ENCODE measurements around the gene ACSM5. TPM values are rescaled to one million over a fixed set of nuclear protein-coding genes. Genes with fewer than 3 reads are reported as not detected.
"Not testable (repeated sequence)": the region's sequence is repeated elsewhere in the genome, so short reads cannot be mapped to it uniquely, and the experiment has no call there.

ACSM5 gene
- total RNA-seq, 2 experiments from 2014 or later: not detected

DNA sequence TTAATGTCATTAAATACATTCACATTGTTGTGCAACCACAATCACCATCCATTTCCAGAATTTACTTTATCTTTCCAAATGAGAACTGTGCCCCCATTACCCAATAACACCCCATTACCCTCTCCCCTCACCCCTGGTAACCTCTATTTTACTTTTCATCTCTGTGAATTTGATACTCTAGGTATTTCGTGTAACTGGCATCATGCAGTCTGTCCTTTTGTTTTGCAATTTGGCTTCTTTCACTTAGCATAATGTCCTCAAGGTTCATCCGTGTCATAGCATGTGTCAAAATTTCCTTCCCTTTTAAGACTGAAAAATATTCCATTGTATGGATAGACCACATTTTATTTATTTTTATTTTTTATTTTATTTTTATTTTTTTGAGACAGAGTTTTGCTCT, 12.4 kb downstream of the ACSM5 start:
- not testable (repeated sequence) for H3K27ac Mint-ChIP-seq, H3K4me3 Mint-ChIP-seq, H3K4me1 Mint-ChIP-seq, DNase-seq, H3K9me3 Mint-ChIP-seq, H3K36me3 Mint-ChIP-seq, H3K27me3 Mint-ChIP-seq

DNA sequence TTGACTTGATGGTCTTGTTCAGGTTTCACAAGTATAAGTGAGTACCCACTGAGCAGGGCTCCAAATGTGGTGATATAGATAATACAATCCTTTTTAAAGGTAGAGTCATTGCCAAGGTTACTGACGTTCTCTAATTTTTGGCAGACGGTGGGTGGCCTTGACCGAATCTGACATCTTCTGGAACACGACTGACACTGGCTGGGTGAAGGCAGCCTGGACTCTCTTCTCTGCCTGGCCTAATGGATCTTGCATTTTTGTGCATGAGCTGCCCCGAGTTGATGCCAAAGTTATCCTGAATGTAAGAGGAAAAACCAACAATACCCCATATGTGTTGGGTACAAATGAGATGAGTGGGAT, 14.4 kb downstream of the ACSM5 start:
- H3K36me3 Mint-ChIP-seq, H3K9me3 Mint-ChIP-seq, H3K27ac Mint-ChIP-seq, H3K4me3 Mint-ChIP-seq, H3K27me3 Mint-ChIP-seq, DNase-seq, H3K4me1 Mint-ChIP-seq: not testable (repeated sequence)

- Mint-ChIP-seq H3K36me3 (no peaks in the 10 kb centered on the region), H3K4me1 (no peaks in the 10 kb centered on the region), H3K9me3 (no peaks in the 10 kb centered on the region), H3K4me3 (no peak overlapping the region), H3K27me3 (peaks cover 4% of the 10 kb centered on the region), H3K27ac (no peak overlapping the region)
- DNase-seq: no peak
Measured at GRCh38 chr16:20424129-20424866, 15.0 kb downstream of the ACSM5 start.

GRCh38 chr16:20427401-20427797, 18.1 kb downstream of the ACSM5 start:
- not testable (repeated sequence) for DNase-seq, H3K27me3 Mint-ChIP-seq, H3K27ac Mint-ChIP-seq, H3K9me3 Mint-ChIP-seq, H3K4me3 Mint-ChIP-seq, H3K4me1 Mint-ChIP-seq, H3K36me3 Mint-ChIP-seq

- not testable (repeated sequence) for H3K4me3 Mint-ChIP-seq, H3K27me3 Mint-ChIP-seq, H3K9me3 Mint-ChIP-seq, H3K27ac Mint-ChIP-seq, H3K4me1 Mint-ChIP-seq, DNase-seq, H3K36me3 Mint-ChIP-seq
Measured at GRCh38 chr16:20429499-20429898, 20.2 kb downstream of the ACSM5 start.

DNA sequence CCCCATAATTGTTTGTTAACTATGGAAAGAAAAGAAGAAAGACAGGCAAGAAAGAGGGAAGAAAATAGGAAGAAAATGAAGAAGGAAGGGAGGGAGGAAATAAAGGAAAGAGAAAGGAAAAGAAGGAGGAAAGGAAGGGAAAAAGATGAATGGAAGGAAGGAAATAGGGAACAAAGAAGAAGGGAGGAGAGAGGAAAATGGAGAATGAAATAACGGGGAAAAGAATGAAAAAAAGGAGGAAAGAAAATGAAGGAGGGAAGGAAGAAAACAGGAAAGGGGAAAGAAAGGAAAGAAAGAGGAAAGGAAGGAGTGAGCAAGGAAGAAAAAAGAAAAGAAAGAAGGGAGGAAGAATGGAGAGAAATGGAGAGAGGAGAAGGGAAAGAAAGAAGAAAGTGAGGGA, 21.1 kb downstream of the ACSM5 start:
- H3K9me3 Mint-ChIP-seq, H3K4me1 Mint-ChIP-seq, H3K27ac Mint-ChIP-seq, DNase-seq, H3K4me3 Mint-ChIP-seq, H3K36me3 Mint-ChIP-seq, H3K27me3 Mint-ChIP-seq: not testable (repeated sequence)

DNA sequence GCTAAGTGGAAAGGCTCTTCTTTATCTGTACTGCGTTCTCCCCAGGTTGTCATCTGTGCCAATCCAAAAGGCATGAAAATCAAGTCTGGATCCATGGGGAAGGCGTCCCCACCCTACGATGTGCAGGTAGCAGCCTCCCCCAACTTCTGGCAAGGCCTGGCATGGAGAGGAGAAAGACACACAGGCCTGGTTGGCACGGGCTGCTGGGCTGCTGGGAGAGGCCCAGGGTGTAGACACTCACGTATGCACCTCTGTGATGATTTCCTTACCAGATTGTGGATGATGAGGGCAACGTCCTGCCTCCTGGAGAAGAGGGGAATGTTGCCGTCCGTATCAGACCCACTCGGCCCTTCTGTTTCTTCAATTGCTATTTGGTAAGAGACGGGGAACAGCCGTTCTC, 21.6 kb downstream of the ACSM5 start:
- no peaks in the 10 kb centered on the region for H3K36me3 Mint-ChIP-seq

DNA sequence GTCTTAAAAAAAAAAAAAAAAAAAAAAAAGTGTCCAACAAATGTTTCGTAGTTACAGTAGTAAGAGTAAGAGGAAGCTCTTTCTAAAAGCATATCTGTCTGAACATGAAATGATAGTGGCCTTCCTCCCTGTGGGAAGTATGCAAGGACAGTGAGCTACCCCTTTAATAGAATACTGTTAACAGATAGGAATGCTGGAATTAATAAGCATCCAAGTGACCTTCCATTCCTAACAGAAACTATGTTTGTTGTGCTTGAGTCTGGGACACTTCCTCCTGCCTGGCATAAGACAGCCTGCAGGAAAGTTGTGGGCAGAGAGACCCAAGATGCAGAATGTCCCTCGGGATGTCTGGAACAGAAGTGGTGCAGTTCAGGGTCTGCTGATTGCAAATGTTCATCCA, 29.6 kb downstream of the ACSM5 start:
- not testable (repeated sequence) for H3K9me3 Mint-ChIP-seq, H3K4me3 Mint-ChIP-seq, DNase-seq, H3K27me3 Mint-ChIP-seq, H3K4me1 Mint-ChIP-seq, H3K27ac Mint-ChIP-seq, H3K36me3 Mint-ChIP-seq

More for the DNA sequence above, 21.6 kb downstream of the ACSM5 start:
- Mint-ChIP-seq H3K4me3 (no peak overlapping the region), H3K9me3 (no peaks in the 10 kb centered on the region), H3K27ac (no peak overlapping the region), H3K27me3 (peaks cover 7% of the 10 kb centered on the region), H3K4me1 (no peaks in the 10 kb centered on the region)
- no peak for DNase-seq

DNA sequence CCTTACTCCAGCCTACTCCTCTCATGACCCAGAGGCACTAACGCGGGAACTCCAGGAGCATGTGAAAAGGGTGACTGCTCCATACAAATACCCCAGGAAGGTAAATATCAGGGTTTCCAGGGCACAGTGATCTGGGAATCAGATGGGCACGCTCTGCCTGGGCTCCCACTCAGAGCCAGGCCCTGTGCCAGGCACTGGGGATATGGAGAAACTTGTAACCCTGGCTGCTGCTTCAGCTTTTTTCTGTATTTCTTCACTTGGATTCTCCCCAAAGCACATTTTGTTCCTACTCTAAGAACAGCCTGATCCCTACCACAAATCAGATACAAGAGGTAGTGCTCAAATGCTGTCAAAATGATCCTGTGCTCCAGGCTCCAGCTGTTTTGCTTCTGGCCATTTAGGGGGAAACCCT, 30.5 kb downstream of the ACSM5 start:
- not testable (repeated sequence) for H3K27me3 Mint-ChIP-seq, H3K4me3 Mint-ChIP-seq, H3K27ac Mint-ChIP-seq, H3K9me3 Mint-ChIP-seq, H3K4me1 Mint-ChIP-seq, DNase-seq, H3K36me3 Mint-ChIP-seq

GRCh38 chr16:20440731-20441130, 31.4 kb downstream of the ACSM5 start:
- H3K9me3 Mint-ChIP-seq, H3K4me3 Mint-ChIP-seq, H3K27ac Mint-ChIP-seq, H3K36me3 Mint-ChIP-seq, H3K27me3 Mint-ChIP-seq, H3K4me1 Mint-ChIP-seq, DNase-seq: not testable (repeated sequence)

DNA sequence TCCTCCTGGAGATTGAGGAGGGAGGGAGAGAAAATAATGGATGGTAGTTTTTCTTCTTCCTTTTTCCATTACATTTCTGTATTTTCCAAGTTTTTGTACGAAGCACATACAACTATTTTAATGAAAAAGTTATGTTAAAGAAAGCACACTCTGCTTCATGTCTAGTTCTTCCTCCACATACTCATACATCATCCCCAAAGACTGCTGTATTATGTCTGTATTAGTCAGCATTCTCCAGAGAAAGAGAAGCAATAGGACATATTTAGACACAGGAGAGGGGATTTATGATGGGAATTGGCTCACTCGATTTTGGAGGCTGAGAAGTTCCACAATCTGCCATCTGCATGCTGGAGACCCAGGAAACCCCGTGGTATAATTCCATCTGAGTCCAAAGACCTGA, 31.9 kb downstream of the ACSM5 start:
- peaks cover 4% of the 10 kb centered on the region for H3K27me3 Mint-ChIP-seq
- H3K36me3 Mint-ChIP-seq: no peaks in the 10 kb centered on the region
- H3K4me3 Mint-ChIP-seq: no peak overlapping the region
- no peaks in the 10 kb centered on the region for H3K4me1 Mint-ChIP-seq
- no peaks in the 10 kb centered on the region for H3K9me3 Mint-ChIP-seq
- no peak for DNase-seq
- no peak overlapping the region for H3K27ac Mint-ChIP-seq

DNA sequence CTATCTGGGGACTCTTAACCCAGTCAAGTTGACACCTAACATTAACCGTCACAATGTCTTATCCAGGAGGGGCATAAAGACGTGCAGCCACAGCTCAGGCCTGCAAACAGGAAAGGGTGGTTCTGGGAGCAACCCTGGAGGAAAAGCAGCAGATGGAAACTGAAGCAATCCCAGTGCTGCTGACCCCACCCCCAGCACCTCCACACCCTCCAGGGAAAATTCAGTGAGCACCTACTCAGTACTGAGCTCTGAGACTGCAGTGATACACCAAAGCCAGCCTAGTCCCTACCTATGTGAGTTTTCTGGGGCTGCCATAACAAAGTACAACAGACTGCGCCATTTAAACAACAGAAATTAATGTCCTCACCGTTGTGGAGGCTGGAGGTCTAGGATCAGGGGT, 32.5 kb downstream of the ACSM5 start:
- H3K36me3 Mint-ChIP-seq, H3K4me1 Mint-ChIP-seq, H3K4me3 Mint-ChIP-seq, H3K9me3 Mint-ChIP-seq, H3K27ac Mint-ChIP-seq, H3K27me3 Mint-ChIP-seq, DNase-seq: not testable (repeated sequence)

DNA sequence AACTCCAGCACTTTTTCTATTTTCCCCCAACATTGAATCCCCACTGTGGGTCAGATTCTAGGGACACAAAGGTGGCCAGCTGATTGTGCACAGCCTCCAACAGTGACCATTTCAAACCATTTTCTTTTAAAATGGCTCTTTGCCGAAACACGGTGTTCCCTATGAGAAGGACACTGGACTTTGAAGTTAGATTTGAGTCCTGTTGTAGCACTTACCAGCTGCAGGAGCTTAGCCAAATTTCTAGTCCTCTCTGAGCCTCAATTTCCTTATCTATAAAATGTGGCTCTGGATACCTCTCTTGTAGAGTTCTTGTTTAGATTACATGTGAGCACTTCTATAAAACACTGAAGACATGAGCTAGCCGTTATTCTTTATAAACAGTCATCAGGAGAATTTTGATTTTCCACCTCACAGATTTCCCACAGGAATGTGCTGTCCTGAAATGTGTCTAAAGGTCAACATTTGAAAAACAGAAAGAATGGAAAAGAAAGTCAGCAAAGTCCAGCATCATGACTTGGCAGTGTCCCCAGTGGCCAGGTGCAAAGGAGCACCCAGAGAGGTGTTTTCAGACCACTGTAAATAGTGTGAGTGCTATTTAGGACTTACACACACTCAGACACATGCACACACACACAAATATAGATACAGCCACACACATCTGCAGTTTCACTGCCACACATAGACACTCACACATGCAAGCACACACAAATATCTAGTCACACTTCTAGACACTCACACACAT, 37.5 kb downstream of the ACSM5 start:
- H3K4me3 Mint-ChIP-seq, H3K36me3 Mint-ChIP-seq, H3K4me1 Mint-ChIP-seq, H3K27me3 Mint-ChIP-seq, DNase-seq, H3K27ac Mint-ChIP-seq, H3K9me3 Mint-ChIP-seq: not testable (repeated sequence)

GRCh38 chr16:20451364-20451763, 42.0 kb downstream of the ACSM5 start, which contains the start of gene ACSM2A:
Gene ACSM2A, plus strand, starts transcription at chr16:20451521. Its CDS starts 8,594 bp downstream, at chr16:20460115.
- H3K27me3 Mint-ChIP-seq, H3K9me3 Mint-ChIP-seq, H3K27ac Mint-ChIP-seq, H3K4me1 Mint-ChIP-seq, H3K36me3 Mint-ChIP-seq, DNase-seq, H3K4me3 Mint-ChIP-seq: not testable (repeated sequence)

DNA sequence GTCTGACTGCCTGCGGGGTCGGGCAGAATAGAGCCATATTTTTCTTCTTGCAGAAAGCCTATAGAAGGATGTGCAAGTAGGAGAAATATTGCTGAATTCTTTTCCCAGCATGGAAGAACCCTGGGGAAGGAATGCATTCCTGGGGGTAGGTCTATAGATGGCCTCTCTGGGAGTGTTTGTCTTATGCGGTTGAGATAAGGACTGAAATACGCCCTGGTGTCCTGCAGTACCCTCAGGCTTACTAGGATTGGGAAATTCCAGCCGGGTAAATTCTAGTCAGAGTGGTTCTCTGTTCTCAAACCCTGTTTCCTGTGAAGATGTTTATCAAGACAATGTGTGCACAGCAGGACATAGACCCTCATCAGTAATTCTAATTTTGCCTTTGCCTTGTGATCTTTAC, 44.3 kb downstream of the ACSM5 start:
- H3K4me3 Mint-ChIP-seq: not testable (repeated sequence)

DNA sequence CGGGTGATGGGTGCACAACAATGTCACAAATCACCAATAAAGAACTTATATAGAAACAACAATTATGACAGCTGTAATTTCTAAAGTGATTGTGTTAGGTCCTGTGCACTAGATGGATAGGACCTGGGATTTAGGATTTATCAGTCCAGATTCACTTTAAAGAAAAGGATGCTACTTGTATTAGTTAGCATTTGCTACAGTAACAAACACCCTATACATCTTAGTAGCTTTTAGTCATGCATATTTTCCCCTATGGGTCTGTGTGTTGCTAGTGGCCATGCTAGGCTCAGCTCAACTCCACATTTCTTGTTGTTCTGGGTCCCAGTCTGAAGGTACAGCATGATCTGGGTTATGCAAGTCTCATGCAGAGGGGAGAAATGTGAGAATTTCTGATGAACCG, 49.9 kb downstream of the ACSM5 start:
- not testable (repeated sequence) for H3K4me1 Mint-ChIP-seq, H3K9me3 Mint-ChIP-seq, H3K36me3 Mint-ChIP-seq, DNase-seq, H3K4me3 Mint-ChIP-seq, H3K27ac Mint-ChIP-seq
- peaks cover 11% of the 10 kb centered on the region for H3K27me3 Mint-ChIP-seq

More for the DNA sequence above, 44.3 kb downstream of the ACSM5 start:
- not testable (repeated sequence) for H3K9me3 Mint-ChIP-seq, H3K27ac Mint-ChIP-seq, H3K36me3 Mint-ChIP-seq, DNase-seq, H3K4me1 Mint-ChIP-seq
- peaks cover 11% of the 10 kb centered on the region for H3K27me3 Mint-ChIP-seq

All from activated naive CD8-positive, alpha-beta T cell treated with anti-CD3 and anti-CD28 coated beads for 36 hours (primary cell).